CD4-positive, CD25-positive, alpha-beta regulatory T cell (primary cell): ENCODE results near the gene BACH2. TPM values are rescaled to one million over a fixed set of nuclear protein-coding genes. Genes with fewer than 3 reads are reported as not detected.

ENCODE experiments used
- ATAC-seq, 2 donors: fragments of 150-1000 bp; cut with Tn5 transposase; one replicate each; pipeline ENCODE4 v1.10.0; 2021; ENCODE audit warnings: low read depth in 2 of 2, moderate number of reproducible peaks in 2 of 2, moderate library complexity in 1 of 2
- DNase-seq, 3 donors: peaks; one replicate each; pipeline versions ENCODE4 v3.0.0 to v3.0.0-alpha.2; 2012 to 2022; ENCODE audit warnings: mixed read lengths in 1 of 3
- H3K27ac ChIP-seq: one replicate; pipeline ENCODE4 v1.7.0; 2013; ENCODE audit warnings: mild to moderate bottlenecking, low read length; ENCODE audit not compliant: insufficient read depth, poor library complexity, severe bottlenecking
- H3K27me3 ChIP-seq: one replicate; pipeline ENCODE4 v1.7.0; 2013; ENCODE audit warnings: low read length; ENCODE audit not compliant: control insufficient read depth, insufficient read depth
- H3K36me3 ChIP-seq: one replicate; pipeline ENCODE4 v1.7.0; 2013; ENCODE audit warnings: mild to moderate bottlenecking, low read length, moderate library complexity; ENCODE audit not compliant: control insufficient read depth, insufficient read depth
- H3K4me1 ChIP-seq: 2 replicates; pipeline ENCODE4 v1.7.0; 2013; ENCODE audit warnings: mild to moderate bottlenecking, low read length; ENCODE audit not compliant: insufficient read depth, control insufficient read depth, poor library complexity, severe bottlenecking
- H3K4me3 ChIP-seq: one replicate; pipeline ENCODE4 v1.7.0; 2013; ENCODE audit warnings: low read depth, mild to moderate bottlenecking, low read length, moderate library complexity
- H3K9me3 ChIP-seq, 2 experiments: 1 replicate in 1 of 2; 2 replicates in 1 of 2; pipeline ENCODE4 v1.7.0; 2013; ENCODE audit warnings: low read length in 2 of 2, mild to moderate bottlenecking in 1 of 2, moderate library complexity in 1 of 2; ENCODE audit not compliant: control insufficient read depth in 2 of 2
- H3K27ac Mint-ChIP-seq, 3 donors: one replicate each; pipeline ENCODE4 v1.8.0; 2020 to 2022; ENCODE audit warnings: mild to moderate bottlenecking in 3 of 3, mixed read lengths in 3 of 3, moderate library complexity in 2 of 3
- H3K27me3 Mint-ChIP-seq: one replicate; pipeline ENCODE4 v1.8.0; 2022; ENCODE audit warnings: mild to moderate bottlenecking, mixed read lengths
- H3K36me3 Mint-ChIP-seq: one replicate; pipeline ENCODE4 v1.8.0; 2020; ENCODE audit warnings: mixed read lengths
- H3K4me1 Mint-ChIP-seq, 4 donors: one replicate each; pipeline ENCODE4 v1.8.0; 2020 to 2022; ENCODE audit warnings: mixed read lengths in 4 of 4, mild to moderate bottlenecking in 1 of 4
- H3K4me3 Mint-ChIP-seq, 4 donors: one replicate each; pipeline ENCODE4 v1.8.0; 2020 to 2022; ENCODE audit warnings: mild to moderate bottlenecking in 4 of 4, mixed read lengths in 4 of 4, moderate library complexity in 3 of 4
- H3K9me3 Mint-ChIP-seq, 7 donors: one replicate each; pipeline ENCODE4 v1.8.0; 2020 to 2022; ENCODE audit warnings: mixed read lengths in 7 of 7, mild to moderate bottlenecking in 3 of 7, moderate library complexity in 2 of 7
- polyA plus RNA-seq, 4 donors: library from polyadenylated mRNA; unstranded; fragments of 300-500 nt; fragmentation: Illumina TruSeq; gene quantifications; one replicate each; pipeline ENCODE4 v1.2.3, GENCODE V29; 2021
- total RNA-seq: library from RNA; stranded (reverse); gene quantifications from one replicate; pipeline ENCODE4 v1.2.3, GENCODE V29; 2022

BACH2 gene
- total and polyA plus RNA-seq, 5 donors from 2014 or later, result 3.8 to 51.3 (median 7.1) TPM

DNA sequence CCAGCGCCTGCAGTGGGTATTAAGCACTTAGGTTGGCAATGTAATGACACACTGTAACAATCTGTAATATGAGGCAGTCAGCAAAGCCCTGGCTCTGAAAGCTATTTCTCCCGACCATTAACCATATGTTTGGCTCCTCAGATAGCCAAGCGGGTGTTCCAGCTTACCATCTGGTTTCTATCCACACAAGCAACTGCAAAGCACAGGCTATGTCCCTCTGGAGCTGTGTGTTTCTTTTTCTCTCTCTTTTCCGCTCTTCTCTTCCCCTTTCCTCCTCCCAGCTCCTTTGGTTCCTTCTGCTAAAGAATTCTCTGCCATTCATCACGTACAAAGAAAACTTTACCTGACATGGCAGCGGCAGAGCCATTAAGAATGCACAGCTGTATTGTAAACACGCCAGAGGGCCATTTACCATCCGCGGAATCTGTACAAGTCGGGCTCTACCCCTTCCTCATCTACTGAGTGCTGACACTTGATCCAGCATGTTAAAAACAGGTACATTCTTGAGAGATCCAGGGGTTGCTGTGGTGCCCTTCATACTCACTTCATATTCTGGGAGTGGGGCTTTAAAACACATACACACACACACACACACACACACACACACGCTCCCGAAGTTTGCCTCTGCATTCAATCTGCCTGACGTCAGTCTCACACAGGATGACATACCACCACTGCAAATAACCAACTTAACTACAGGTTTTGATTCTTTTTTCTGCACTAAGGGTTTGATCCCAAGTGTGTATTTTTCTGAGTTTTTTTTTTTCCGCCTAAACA, 77.2 kb downstream of the BACH2 start:
- Histone ChIP-seq H3K4me1 (peaks cover 17% of the 10 kb centered on the region), H3K27ac (no peak overlapping the region), H3K9me3 (peaks cover 0 to 8% of the 10 kb centered on the region in 2 experiments), H3K27me3 (no peaks in the 10 kb centered on the region), H3K4me3 (peak overlapping the region; percentile 26), H3K36me3 (no peaks in the 10 kb centered on the region)
- peaks cover 16% of the 10 kb centered on the region for H3K36me3 Mint-ChIP-seq
- ATAC-seq, result peak in 1 of 2 donors; percentile 29
- DNase-seq, result no peak
- peaks cover 3 to 11% (median 7%) of the 10 kb centered on the region in 7 donors for H3K9me3 Mint-ChIP-seq
- no peak overlapping the region for H3K27ac Mint-ChIP-seq
- peaks cover 5 to 27% (median 11%) of the 10 kb centered on the region in 4 donors for H3K4me1 Mint-ChIP-seq
- H3K4me3 Mint-ChIP-seq, result no peak overlapping the region
- peaks cover 4% of the 10 kb centered on the region for H3K27me3 Mint-ChIP-seq

DNA sequence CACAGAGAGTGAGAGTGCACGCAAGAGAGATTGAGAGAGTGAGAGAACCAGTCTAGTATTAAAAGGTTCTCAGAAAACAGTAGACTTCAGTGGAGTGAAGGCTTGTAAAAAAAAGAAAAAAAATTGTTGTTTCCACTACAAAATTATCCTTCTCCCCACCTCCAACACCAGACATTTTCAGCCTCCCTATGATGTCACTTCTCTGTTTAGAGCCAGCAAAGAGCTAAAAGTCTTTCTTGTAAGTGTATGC, 77.8 kb downstream of the BACH2 start:
- H3K4me3 ChIP-seq, result peak overlapping the region; percentile 26
- DNase-seq (no peak), ATAC-seq (peak in 1 of 2 donors; percentile 20)
- peak overlapping the region; percentile 63 for H3K27ac ChIP-seq
- peaks cover 17% of the 10 kb centered on the region for H3K4me1 ChIP-seq
- Mint-ChIP-seq H3K27me3 (peaks cover 4% of the 10 kb centered on the region), H3K27ac (no peak overlapping the region), H3K36me3 (peaks cover 12% of the 10 kb centered on the region), H3K4me3 (no peak overlapping the region), H3K9me3 (peaks cover 3 to 11% (median 7%) of the 10 kb centered on the region in 7 donors), H3K4me1 (peaks cover 9 to 28% (median 13%) of the 10 kb centered on the region in 4 donors)
- H3K27me3 ChIP-seq, result no peaks in the 10 kb centered on the region
- H3K36me3 ChIP-seq, result no peaks in the 10 kb centered on the region
- peaks cover 0 to 8% of the 10 kb centered on the region in 2 experiments for H3K9me3 ChIP-seq

DNA sequence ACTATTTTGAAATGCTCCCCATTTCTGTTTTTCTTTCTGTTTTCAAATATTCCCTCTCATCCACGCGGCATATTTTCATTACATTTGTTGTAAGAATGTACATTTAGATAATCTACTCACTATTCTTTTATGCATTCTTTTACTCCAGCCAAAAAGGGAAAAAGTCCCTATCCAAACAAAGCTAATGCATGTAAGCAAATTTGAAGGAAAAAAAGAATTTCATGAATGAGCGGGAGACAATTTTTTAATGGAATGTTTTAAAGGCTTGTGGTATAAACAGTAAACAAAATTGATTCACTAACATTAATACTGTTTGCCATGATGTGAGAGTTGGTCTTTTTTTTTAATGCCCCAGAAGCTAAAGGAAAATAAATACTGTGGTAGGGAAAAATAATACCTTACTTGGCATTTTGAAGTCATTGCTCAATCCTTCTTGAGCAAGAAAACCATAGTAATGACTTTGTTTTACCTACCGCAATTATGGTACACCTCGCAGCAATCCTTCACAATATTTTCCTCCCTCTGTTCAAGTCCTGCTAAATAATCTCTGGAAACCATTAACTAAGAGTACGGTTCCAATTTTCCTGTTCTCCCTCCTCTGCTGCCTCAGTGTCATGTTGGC, 79.0 kb downstream of the BACH2 start:
- DNase-seq (no peak), ATAC-seq (no peak)
- Histone ChIP-seq H3K9me3 (no peaks in the 10 kb centered on the region), H3K36me3 (no peaks in the 10 kb centered on the region), H3K4me1 (peaks cover 17% of the 10 kb centered on the region), H3K27me3 (no peaks in the 10 kb centered on the region), H3K27ac (peak overlapping the region; percentile 63), H3K4me3 (no peak overlapping the region)
- H3K9me3 Mint-ChIP-seq, result peaks cover under 1 to 4% (median 2%) of the 10 kb centered on the region in 7 donors
- peaks cover 10 to 29% (median 15%) of the 10 kb centered on the region in 4 donors for H3K4me1 Mint-ChIP-seq
- H3K27ac Mint-ChIP-seq, result no peak overlapping the region
- H3K36me3 Mint-ChIP-seq, result peaks cover 5% of the 10 kb centered on the region
- H3K4me3 Mint-ChIP-seq, result no peak overlapping the region
- H3K27me3 Mint-ChIP-seq, result peaks cover 6% of the 10 kb centered on the region

DNA sequence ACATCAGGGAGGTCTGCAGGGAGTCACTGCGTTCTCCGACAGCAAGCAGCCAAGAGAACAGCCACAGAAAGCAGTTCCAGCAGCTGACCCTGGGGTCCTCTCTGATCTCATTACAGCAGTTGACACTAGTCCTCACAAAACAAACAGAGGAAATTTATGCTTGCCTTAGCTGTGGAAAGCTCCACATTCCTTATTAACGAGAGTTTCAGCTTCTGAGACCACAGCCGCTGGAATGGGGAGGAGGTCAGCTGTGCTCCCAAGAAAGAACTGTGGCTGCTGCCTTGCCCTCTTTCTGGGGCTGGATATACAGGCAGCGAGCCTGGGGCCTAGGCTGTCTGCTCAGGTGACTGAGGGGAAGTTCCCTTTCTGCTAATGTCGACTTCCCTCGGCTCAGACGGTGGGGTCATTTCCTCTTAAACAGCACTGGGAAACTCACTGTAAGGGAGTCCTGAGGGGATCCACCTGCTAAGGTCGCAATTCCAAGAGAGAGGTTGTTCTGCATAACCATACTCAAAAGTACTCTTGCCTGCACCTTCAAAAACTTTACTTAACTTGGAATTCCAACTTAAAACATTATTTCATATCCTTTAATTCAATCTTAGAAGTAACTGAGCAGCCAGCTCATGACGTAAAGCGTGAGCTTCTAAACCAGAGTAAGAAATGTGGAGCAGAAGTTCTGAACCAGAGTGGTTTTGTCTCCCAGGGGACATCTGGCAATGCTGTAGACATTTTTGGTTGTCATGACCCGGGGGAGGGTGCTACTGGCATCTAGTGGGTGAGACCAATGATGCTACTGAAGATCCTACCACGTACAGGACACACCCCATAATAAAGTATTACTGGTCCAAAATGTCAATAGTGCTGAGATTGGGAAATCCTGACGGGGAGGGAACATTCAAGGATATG, 80.3 kb downstream of the BACH2 start:
- peaks cover under 1% of the 10 kb centered on the region for H3K36me3 Mint-ChIP-seq
- peaks cover 6% of the 10 kb centered on the region for H3K27me3 Mint-ChIP-seq
- no peak overlapping the region for H3K4me3 ChIP-seq
- DNase-seq, result peak; percentile 31 to 64 (median 50)
- H3K9me3 ChIP-seq, result no peaks in the 10 kb centered on the region
- H3K4me3 Mint-ChIP-seq, result peak overlapping the region; percentile 43 to 71 (median 44)
- H3K27ac Mint-ChIP-seq, result peak overlapping the region in 1 of 3 donors; percentile 91
- no peaks in the 10 kb centered on the region for H3K27me3 ChIP-seq
- H3K9me3 Mint-ChIP-seq, result no peaks in the 10 kb centered on the region
- no peaks in the 10 kb centered on the region for H3K36me3 ChIP-seq
- peak; percentile 45 to 50 for ATAC-seq
- H3K4me1 Mint-ChIP-seq, result peaks cover 12 to 35% (median 21%) of the 10 kb centered on the region in 4 donors
- H3K27ac ChIP-seq, result peak overlapping the region; percentile 64
- peaks cover 17% of the 10 kb centered on the region for H3K4me1 ChIP-seq

DNA sequence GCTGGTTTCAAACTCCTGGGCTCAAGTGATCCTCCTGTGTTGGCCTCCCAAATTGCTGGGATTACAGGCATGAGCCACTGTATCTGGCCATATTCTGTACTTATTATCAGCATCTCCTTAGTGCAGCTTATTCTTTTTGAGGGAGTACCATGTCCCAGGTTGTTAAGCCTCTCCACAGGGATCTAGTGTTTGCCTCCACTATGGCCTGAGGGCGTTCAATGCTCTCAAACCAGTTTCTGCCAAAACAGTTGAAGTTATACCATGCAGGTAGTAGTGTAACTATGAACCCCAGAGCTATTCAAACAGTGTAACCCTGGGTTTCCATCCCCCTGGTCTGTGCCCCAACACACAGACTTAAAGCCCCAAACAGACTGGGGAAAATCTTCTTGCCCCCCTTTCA, 81.7 kb downstream of the BACH2 start:
- Mint-ChIP-seq H3K27ac (peak overlapping the region in 2 of 3 donors; percentile 9 to 82), H3K4me1 (peaks cover 11 to 35% (median 21%) of the 10 kb centered on the region in 4 donors), H3K4me3 (peak overlapping the region in 1 of 4 donors; percentile 50), H3K36me3 (no peaks in the 10 kb centered on the region), H3K9me3 (peaks cover 0 to 2% (median 0%) of the 10 kb centered on the region in 7 donors), H3K27me3 (peaks cover 6% of the 10 kb centered on the region)
- H3K27me3 ChIP-seq, result no peaks in the 10 kb centered on the region
- ATAC-seq, result no peak
- no peak for DNase-seq
- H3K36me3 ChIP-seq, result no peaks in the 10 kb centered on the region
- H3K9me3 ChIP-seq, result no peaks in the 10 kb centered on the region
- H3K4me3 ChIP-seq, result no peak overlapping the region
- peaks cover 17% of the 10 kb centered on the region for H3K4me1 ChIP-seq
- no peak overlapping the region for H3K27ac ChIP-seq

DNA sequence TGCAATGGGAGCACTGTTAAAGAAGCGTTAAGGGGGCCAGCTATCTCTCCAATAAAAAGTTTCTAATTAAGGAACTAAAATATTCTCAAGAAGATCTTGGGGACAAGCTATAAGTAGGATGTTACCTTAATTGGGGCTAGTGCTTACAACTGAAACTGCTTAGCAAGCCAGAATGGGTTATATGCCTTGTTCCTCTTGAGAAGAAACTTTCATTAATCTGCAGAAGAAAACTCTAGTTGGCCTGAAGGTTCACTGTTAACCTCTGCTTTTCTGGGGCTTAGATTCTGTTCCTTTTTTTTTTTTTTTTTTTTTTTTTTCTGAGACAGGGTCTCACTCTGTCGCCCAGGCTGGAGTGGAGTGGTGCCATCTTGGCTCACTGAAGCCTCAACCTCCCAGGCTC, 82.2 kb downstream of the BACH2 start:
- no peak for ATAC-seq
- peaks cover 6% of the 10 kb centered on the region for H3K27me3 Mint-ChIP-seq
- no peak for DNase-seq
- H3K9me3 Mint-ChIP-seq, result peaks cover 0 to 2% (median 0%) of the 10 kb centered on the region in 7 donors
- H3K36me3 Mint-ChIP-seq, result no peaks in the 10 kb centered on the region
- no peak overlapping the region for H3K27ac Mint-ChIP-seq
- Histone ChIP-seq H3K36me3 (no peaks in the 10 kb centered on the region), H3K4me3 (no peak overlapping the region), H3K4me1 (peaks cover 16% of the 10 kb centered on the region), H3K27me3 (no peaks in the 10 kb centered on the region), H3K9me3 (no peaks in the 10 kb centered on the region), H3K27ac (no peak overlapping the region)
- no peak overlapping the region for H3K4me3 Mint-ChIP-seq
- H3K4me1 Mint-ChIP-seq, result peaks cover 11 to 39% (median 24%) of the 10 kb centered on the region in 4 donors

DNA sequence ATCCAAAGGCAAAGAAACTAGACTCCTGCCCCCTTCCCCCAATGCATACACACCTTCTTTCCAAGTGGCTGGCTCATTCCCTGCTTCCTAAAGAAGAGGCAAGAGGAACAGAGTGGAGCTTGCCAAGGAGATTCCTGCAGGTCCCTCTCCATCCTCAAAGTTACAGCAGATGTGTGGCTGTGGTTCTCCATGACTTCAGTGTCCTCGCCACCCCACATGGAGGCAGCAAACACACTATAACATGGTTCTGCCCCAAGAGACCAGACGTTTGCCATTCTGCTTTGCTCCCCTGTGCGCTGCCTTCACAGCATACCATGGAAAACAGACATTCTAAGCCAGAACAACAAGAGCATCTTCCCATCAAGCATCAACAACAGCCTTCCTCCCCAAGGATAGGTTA, 84.4 kb downstream of the BACH2 start:
- H3K4me1 Mint-ChIP-seq, result peaks cover 11 to 51% (median 29%) of the 10 kb centered on the region in 4 donors
- H3K27me3 Mint-ChIP-seq, result peaks cover 6% of the 10 kb centered on the region
- Histone ChIP-seq H3K27ac (no peak overlapping the region), H3K36me3 (no peaks in the 10 kb centered on the region), H3K27me3 (no peaks in the 10 kb centered on the region), H3K9me3 (no peaks in the 10 kb centered on the region), H3K4me1 (peaks cover 5% of the 10 kb centered on the region), H3K4me3 (no peak overlapping the region)
- H3K36me3 Mint-ChIP-seq, result peaks cover 3% of the 10 kb centered on the region
- peak in 1 of 3 donors; percentile 39 for DNase-seq
- H3K9me3 Mint-ChIP-seq, result peaks cover 0 to 2% (median 0%) of the 10 kb centered on the region in 7 donors
- H3K4me3 Mint-ChIP-seq, result no peak overlapping the region
- peak overlapping the region; percentile 31 to 87 (median 50) for H3K27ac Mint-ChIP-seq
- no peak for ATAC-seq
